HL-60 (cell line): ENCODE measurements around the gene NLK.

ENCODE experiments used
- DNase-seq, 2 experiments: peaks; one replicate each; pipeline ENCODE4 v3.0.0-alpha.2; 2010 to 2020; ENCODE audit warnings: low read depth in 1 of 2, low spot score in 1 of 2
- H3K27ac ChIP-seq: fragments of 250-450 bp; sonication (Bioruptor Pico); replicated peaks from 2 replicates; pipeline ENCODE4 v1.5.1; 2020; ENCODE audit warnings: mild to moderate bottlenecking, moderate library complexity
- H3K27me3 ChIP-seq: fragments of 250-450 bp; sonication (Bioruptor Pico); 2 replicates; pipeline ENCODE4 v1.5.1; 2021; ENCODE audit warnings: mild to moderate bottlenecking, moderate library complexity; ENCODE audit not compliant: insufficient read depth, poor library complexity, severe bottlenecking
- H3K4me3 ChIP-seq: replicated peaks from 2 replicates; pipeline ENCODE4 v1.5.1; 2011; ENCODE audit warnings: mild to moderate bottlenecking, control low read depth, low read length; ENCODE audit not compliant: insufficient read depth
- GABPA ChIP-seq: IDR thresholded peaks from 2 replicates; pipeline ENCODE4 v1.6.1; 2012; ENCODE audit warnings: low read depth
- POLR2AphosphoS5 ChIP-seq: IDR thresholded peaks from 2 replicates; pipeline ENCODE4 v1.6.1; 2012; ENCODE audit warnings: low read depth
- REST ChIP-seq: IDR thresholded peaks from 2 replicates; pipeline ENCODE4 v1.6.1; 2012; ENCODE audit warnings: low read depth; ENCODE audit not compliant: insufficient replicate concordance
- SPI1 ChIP-seq: IDR thresholded peaks from 2 replicates; pipeline ENCODE4 v1.6.1; 2012; ENCODE audit warnings: low read depth, mild to moderate bottlenecking, borderline replicate concordance
- TF ChIP-seq, protein P1 (sequence below): IDR thresholded peaks from one replicate; pipeline ENCODE4 v1.5.1; 2011; ENCODE audit warnings: low read length, control low read depth, inconsistent platforms; ENCODE audit not compliant: insufficient read depth

NLK gene

GRCh38 chr17:28244446-28244845, 202.0 kb downstream of the NLK start:
- Histone ChIP-seq H3K27me3 (peaks cover 3% of the 10 kb centered on the region), H3K27ac (no peak overlapping the region), H3K4me3 (no peak overlapping the region)
- no peak for DNase-seq
- TF ChIP-seq, protein P1, sequence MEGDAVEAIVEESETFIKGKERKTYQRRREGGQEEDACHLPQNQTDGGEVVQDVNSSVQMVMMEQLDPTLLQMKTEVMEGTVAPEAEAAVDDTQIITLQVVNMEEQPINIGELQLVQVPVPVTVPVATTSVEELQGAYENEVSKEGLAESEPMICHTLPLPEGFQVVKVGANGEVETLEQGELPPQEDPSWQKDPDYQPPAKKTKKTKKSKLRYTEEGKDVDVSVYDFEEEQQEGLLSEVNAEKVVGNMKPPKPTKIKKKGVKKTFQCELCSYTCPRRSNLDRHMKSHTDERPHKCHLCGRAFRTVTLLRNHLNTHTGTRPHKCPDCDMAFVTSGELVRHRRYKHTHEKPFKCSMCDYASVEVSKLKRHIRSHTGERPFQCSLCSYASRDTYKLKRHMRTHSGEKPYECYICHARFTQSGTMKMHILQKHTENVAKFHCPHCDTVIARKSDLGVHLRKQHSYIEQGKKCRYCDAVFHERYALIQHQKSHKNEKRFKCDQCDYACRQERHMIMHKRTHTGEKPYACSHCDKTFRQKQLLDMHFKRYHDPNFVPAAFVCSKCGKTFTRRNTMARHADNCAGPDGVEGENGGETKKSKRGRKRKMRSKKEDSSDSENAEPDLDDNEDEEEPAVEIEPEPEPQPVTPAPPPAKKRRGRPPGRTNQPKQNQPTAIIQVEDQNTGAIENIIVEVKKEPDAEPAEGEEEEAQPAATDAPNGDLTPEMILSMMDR = no peak
- TF ChIP-seq GABPA (no peak), SPI1 (no peak), REST (no peak), POLR2AphosphoS5 (no peak)
